ENCODE data around the gene AGBL5.
A peak's percentile ranks its signal among the peaks of the same experiment; 100 is the strongest.
"Not testable (repeated sequence)": the region's sequence is repeated elsewhere in the genome, so short reads cannot be mapped to it uniquely, and the experiment has no call there.

Gene AGBL5

DNA sequence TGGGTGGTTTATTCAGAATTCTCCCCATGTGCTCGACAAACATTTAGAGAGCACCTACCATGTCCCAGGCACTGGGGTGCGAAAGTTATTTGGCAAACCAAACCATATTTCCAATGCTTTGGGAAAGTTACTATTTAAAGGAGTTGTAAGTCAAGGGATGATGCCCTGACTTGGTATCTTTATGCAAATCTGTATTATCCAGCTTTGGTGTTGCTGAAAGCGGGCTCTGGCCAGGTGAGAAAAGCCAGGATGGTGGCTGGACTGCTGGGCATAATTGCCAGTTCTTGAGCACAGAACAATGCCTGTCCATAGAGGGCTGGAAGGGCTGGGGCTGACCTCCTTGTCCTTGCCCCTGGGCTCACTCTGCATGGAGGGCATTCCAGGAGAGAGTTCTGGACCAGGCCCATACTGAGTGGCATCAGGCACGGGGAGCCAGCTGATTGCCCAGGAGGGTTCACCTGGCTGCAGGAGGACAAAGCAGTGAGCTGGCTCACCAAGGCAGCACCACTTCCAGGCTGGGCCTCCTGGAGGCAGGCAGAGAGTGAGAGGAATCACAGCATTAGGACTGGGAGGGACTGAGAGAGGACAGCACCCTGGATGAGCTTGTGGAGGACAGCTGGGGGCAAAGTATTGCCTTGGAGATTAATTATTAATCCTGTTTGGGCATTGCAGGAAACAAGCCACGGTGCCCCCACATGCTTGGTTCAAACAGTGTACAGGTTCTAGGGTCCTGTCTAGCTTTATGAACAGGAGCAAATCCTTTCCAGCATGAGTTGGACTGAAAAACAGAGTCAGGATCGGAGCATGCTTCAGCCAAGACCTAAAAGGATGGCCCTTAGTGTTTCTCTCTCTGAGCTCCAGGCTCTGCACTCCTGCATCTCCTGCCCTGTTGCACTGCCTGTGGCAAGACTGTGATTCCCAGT is 42.2 kb downstream of the AGBL5 start:
- DNase-seq: no peak

DNA sequence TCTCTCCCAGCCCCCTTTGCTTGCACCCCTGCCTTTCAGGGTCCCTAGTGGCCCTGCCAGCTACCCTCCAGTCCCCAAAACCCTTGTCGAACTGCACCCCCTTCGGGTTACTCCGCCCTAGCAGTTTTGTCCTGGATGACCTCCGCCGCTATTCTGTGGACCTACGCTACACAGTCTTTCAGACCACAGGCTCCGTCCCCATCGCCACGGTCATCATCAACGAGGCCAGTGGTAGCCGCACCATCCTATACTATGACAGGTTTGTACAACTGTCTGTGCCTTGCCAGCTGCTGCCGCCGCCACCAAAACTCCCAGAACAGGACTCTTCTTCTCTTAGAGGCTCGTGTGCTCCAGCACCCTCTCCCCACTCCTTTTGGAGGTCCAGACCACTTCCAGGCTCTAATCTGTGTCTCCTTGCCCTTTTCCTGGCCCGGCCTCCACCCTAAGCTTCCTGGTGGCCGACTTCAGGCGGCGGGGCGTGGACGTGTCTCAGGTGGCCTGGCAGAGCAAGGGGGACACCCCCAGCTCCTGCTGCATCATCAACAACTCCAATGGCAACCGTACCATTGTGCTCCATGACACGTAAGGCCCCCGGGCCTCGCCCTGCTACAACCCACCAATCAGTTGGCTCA is 43.0 kb downstream of the AGBL5 start:
- DNase-seq: no peak

DNA sequence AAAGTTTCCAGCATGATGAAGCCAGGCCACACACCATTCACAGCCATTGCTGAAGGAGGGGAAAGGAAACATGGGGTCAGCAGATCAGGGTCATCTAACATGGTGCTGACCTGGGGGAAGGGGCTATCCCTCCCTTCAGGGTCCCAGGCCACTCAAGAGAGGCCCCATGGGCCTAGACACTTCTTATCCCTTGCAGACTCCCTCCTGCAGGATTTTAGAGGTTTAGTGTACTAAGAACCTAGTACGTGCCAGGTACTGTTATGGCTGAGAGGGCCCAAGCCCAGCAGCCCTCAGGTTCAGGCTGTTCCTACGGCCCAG is 43.9 kb downstream of the AGBL5 start:
- no peak for DNase-seq

DNA sequence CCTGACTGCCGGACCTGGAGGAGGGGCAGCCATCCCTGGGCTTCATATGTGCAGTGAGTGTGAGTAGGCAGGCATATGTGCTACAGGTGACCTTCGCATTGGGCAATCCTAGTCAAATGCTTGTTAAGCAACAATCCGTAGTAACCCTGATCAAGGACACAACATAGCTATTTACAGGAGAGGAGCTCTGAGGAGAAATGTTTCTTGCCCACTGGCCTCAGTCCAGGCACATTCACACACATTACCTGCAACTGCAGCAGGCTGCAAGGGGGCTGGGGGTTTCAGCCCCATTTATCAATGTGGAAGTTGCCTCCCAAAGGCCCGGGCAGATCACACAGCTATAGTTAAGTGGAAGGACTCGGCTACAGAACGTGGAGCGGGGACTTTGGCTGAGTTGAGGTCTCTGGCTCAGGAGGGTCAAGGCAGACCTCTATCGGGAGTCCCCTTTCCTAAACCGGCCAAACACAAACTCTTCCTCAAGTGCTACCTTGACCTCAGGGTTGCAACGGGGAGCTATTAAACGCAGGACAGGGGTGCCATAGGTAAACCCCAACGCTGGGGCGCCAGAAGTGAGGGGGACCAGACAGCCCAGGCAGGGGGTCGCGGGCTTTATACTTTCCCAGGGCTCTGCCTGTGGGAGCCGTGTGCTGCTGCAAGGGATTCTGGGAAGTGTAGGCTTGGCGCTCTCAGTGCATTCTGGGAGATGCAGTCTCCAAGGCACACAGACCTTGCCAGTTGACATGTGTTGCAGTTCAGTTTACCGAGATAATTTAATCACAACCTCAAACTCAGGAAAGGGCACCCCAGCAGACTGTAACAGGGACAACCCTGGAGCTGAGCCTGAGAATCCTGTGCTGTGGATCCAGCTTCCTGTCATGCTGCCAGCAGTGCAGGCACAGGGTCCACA is 44.5 kb downstream of the AGBL5 start:
- DNase-seq: peak; percentile 47 to 57

DNA sequence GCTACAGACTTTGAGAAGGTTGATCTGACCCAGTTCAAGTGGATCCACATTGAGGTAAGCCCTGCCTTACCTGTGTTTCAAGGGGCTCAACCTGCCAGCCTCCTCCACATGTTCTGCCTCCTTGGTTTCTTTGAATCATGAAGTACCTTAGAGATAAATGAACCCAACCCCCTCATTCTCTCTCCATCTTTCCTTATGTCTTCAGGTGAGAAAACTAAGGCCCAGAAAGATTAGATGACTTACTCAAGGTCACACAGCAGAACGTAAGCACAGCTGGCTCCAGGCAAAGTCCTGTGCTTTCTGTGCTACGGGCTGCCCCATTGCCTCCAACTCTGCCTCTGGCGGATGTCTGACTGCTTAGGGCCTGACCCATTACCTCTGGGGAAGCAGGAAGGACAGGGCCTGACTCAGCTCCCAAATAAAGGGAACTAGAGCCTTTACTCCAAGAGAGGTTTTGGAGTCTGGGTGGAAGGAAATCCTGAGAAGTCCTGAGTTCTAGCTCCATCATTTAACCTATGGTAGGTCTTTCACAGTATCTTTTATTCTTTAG is 45.4 kb downstream of the AGBL5 start:
- no peak for DNase-seq

DNA sequence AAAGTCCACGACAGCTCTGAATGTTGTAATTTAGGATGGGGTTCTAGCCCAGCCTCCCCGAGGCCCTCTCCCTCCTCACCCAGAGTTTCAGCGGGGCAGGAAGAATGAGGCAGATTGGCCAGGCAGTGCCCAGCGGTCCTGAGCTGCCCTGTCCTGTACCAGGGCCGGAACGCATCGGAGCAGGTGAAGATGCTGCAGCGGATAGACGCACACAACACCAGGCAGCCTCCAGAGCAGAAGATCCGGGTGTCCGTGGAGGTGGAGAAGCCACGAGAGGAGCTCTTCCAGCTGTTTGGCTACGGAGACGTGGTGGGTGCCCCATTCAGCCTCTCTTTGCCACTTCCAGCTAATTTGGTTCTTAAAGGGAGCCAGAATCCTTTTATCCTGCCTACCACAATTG is 45.9 kb downstream of the AGBL5 start:
- no peak for DNase-seq

DNA sequence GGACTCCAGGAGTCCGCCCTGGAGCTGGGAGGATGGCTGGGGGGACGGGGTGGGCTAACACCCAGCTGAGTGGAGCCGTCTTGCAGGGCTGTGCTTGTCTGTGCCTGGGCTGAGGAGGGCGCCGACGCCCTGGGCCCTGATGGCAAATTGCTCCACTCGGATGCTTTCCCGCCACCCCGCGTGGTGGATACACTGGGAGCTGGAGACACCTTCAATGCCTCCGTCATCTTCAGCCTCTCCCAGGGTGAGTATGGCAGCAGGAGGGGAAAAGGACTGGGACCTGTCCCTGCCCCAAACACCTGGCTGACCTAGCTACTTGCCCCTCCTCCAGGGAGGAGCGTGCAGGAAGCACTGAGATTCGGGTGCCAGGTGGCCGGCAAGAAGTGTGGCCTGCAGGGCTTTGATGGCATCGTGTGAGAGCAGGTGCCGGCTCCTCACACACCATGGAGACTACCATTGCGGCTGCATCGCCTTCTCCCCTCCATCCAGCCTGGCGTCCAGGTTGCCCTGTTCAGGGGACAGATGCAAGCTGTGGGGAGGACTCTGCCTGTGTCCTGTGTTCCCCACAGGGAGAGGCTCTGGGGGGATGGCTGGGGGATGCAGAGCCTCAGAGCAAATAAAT is 48.0 kb downstream of the AGBL5 start:
- DNase-seq: no peak

DNA sequence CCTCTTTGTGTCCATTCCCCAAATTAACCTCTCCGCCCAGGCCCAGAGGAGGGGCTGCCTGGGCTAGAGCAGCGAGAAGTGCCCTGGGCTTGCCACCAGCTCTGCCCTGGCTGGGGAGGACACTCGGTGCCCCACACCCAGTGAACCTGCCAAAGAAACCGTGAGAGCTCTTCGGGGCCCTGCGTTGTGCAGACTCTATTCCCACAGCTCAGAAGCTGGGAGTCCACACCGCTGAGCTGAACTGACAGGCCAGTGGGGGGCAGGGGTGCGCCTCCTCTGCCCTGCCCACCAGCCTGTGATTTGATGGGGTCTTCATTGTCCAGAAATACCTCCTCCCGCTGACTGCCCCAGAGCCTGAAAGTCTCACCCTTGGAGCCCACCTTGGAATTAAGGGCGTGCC is 48.6 kb downstream of the AGBL5 start:
- no peak for DNase-seq

DNA sequence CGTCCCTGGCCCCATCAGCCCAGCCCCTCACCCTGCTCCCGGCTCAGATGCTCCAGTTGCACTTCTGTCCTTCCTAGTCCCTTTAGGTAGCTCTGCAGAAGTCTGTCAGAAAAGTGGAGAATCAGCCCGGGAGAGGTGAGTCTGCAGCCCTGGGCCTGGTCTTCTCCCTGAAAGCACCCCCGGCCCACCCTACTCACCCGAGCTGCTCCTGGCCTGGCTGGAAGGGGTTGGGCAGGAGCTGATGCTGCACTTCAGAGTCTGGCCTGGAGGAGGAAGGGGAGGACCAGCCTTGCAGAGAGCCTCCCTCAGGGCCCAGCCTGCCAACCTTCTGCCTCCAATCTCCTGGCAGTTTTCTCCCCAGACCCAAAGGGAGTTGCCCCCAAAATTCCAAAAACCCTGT is 50.9 kb downstream of the AGBL5 start:
- DNase-seq: no peak

DNA sequence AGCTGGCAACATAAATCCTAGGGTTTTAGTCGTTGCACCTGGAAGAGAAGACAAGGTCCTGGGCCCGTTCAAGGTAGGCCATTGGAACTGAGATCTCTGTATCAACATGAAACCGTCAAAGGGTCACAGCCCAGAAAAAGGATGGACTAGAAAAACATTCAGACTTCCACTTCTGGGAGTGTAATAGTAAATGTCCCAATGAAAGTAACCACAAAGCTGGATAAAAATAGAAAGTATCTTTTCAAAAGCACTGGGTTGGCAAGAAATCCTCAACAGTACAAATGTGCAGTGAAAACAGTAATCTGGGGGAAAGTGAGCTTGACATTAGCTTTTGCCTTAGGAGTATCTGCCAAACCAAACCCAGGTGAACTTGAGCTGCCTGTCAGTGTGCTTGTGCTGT is 54.5 kb downstream of the AGBL5 start:
- no peak for DNase-seq

DNA sequence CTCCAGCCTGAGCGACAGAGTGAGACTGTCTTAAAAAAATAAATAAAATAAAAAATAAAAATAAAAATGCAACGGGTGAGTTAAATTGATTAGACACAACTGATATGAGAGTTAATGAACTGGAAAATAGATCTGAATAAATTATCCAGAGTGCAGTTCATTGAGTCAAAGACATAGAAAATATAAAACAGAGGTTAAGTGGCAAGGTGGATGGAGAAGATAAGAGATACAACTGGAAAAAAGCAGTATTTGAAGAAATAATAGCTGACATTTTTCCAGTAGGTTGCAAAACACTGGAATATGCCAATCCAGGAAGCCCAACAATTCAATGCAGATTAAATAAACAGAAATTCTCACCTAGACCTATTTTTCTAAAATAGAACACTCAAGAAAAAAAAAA is 56.8 kb downstream of the AGBL5 start:
- no peak for DNase-seq

DNA sequence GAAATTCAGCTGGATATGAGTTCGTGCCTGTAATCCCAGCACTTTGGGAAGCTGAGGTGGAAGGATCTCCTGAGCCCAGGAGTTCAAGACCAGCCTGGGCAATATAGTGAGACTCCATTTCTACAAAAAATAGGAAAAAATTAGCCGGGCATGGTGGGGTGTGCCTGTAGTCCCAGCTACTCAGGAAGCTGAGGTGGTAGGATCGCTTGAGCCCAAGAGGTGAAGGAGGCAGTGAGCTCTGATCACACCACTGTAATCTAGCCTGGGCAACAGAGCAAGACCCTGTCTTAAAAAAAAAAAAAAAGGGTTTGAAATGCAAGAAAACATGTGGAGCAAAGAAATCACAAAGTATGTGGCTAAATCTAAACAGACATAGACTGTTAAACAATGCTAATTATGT is 57.6 kb downstream of the AGBL5 start:
- no peak for DNase-seq

DNA sequence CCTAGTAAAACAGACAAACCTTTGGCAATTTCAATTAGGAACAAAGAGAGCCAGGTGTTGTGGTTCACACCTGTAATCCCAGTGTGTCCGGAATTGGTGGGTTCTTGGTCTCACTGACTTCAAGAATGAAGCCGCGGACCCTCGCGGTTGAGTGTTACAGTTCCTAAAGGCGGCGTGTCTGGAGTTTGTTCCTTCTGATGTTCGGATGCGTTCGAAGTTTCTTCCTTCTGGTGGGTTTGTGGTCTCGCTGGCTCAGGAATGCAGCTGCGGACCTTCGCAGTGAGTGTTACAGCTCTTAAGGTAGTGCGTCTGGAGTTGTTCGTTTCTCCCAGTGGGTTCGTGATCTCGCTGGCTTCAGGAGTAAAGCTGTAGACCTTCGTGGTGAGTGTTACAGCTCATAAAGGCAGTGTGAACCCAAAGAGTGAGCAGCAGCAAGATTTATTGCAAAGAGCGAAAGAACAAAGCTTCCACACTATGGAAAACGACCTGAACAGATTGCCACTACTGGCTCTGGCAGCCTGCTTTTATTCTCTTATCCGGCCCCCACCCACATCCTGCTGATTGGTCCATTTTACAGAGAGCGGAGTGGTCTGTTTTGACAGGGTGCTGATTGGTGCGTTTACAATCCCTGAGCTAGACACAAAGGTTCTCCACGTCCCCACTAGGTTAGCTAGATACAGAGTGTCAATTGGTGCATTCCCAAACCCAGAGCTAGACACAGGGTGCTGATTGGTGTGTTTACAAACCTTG is 59.3 kb downstream of the AGBL5 start:
- DNase-seq: not testable (repeated sequence)

DNA sequence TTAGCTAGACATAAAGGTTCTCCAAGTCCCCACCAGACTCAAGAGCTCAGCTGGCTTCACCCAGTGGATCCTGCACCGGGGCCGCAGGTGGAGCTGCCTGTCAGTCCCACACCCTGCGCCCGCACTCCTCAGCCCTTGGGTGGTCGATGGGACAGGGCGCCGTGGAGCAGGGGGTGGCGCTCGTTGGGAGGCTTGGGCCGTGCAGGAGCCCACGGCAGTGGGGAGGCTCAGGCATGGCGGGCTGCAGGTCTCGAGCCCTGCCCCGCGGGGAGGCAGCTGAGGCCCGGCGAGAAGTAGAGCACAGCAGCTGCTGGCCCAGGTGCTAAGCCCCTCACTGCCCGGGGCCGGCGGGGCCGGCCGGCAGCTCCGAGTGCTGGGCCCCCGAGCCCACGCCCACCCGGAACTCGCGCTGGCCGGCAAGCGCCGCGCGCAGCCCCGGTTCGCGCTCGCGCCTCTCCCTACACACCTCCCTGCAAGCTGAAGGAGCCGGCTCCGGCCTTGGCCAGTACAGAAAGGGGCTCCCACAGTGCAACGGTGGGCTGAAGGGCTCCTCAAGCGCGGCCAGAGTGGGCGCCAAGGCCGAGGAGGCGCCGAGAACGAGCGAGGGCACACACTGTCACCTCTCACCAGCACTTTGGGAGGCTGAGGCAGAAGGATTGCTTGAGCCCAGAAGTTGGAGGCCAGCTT is 60.1 kb downstream of the AGBL5 start:
- not testable (repeated sequence) for DNase-seq

DNA sequence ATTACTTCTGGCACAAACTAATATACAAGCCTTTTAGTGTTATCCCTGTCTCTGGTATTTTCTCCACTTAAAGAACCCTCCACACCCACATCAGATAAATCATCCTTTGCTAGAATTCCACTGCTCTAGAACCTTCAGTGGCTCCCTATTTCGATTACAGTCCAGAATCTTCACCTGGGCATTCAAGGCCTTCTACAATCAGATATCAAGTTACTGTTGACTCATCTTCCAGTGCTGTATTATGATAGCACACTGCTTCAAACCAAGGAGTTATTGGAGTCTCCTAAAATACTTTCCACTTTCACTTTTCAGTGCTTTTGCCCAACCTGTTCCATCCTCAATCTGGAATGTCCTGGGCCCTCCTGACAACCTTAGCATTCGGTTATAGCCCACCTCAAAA is 64.1 kb downstream of the AGBL5 start:
- DNase-seq: no peak

DNA sequence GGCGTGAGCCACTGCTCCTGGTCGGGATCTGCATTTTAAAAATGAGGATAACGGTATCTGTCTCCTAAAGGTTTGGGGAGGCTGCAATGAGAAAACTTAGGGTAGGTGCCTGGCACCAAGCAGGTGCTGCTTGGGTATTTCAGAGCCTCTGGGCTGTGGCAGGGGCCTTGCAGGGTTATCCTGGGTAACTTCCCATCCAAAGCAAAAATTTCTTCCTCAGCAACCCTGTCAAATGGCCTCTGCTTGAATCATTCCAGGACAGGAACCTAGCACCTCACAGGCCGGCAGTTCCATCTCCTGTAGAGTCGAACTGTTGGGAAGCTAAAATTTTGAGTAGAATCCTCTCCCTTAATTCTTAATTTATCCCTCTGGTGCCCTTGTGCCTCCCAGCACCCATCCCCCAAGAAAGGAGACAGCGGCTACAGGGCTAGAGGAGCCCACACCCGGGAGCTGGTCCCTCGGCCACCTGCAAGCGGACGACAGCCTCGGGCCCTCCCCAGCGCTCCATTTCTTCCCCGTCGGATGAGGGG is 66.6 kb downstream of the AGBL5 start:
- DNase-seq: no peak

DNA sequence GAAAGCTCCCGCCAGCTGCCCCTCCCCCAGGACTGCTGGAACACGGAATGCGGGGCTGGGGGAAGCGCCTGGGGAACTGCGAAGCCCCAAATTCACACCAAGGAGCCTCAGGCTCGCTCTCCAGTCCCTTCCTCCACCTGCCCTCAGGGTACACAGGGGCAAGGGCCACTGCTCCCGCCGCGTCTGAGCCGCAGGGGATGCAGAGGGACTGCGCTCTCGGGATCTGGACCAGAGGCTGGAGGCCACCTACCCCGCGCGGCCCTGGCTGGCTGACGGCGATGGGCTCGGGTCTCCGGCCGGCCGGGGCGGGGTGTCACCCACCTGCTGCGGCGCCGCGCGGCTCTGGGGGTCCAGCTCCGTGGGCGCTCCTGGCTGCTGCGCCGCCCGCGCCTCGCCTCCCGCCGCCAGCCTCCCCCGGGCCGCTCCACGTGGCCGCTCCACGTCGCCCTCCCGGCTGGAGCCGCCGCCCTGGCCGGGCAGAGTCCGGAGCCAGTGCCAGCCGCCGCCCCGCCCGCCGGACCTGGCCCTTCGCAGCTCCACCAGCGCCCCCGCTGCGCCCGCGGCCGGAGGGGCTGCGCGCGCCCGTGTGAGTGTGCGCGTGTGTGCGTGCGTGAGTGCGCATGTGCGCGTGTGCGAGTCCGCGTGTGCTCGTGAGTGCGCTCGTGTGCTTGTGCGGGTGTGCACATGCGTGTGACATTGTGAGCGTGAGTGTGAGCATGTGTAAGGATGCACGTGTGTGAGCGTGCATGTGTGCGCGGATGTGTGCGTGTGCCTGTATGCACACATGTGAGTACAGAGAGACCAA is 67.3 kb downstream of the AGBL5 start, which contains the start of gene CGREF1:
Gene CGREF1 (minus strand): TSS at position 604 of the 805 bp plus-strand sequence. CDS start 14,762 bp downstream, outside the sequence.
- peak in 1 of 2 donors; percentile 18 for DNase-seq

DNA sequence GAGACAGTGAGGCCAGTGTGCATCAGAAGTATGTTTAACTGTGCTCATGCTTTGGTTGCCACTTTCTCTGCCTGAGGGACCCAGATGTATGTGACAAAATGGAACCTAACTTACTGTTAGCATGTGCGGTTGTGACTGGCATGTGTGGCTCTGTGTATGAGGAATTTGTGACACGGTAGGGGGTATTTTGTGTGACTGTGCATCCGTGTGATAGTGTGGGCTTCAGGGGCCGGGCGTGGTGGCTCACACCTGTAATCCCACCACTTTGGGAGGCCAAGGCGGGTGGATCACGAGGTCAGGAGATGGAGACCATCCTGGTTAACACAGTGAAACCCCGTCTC is 67.8 kb downstream of the AGBL5 start:
- not testable (repeated sequence) for DNase-seq

All from CD4-positive, alpha-beta T cell treated with Interferon alpha-2 for 1 hour (primary cell).